ENCODE results near the gene MAP3K5. TPM values are rescaled to one million over a fixed set of nuclear protein-coding genes. Genes with fewer than 3 reads are reported as not detected.

Gene MAP3K5
- total RNA-seq, 1 experiment from 2014 or later = 2.1 TPM

GRCh38 chr6:136643850-136644596, 148.3 kb downstream of the MAP3K5 start:
- Mint-ChIP-seq H3K4me3 (ENCODE audit: unreplicated experiment) (no peak overlapping the region), H3K4me1 (ENCODE audit: low read depth, unreplicated experiment) (no peaks in the 10 kb centered on the region), H3K27me3 (ENCODE audit: insufficient read depth, unreplicated experiment) (no peaks in the 10 kb centered on the region), H3K9me3 (ENCODE audit: unreplicated experiment) (no peaks in the 10 kb centered on the region), H3K36me3 (ENCODE audit: insufficient read depth, unreplicated experiment) (no peaks in the 10 kb centered on the region), H3K27ac (ENCODE audit: unreplicated experiment) (no peak overlapping the region)
- BruUV-seq (replicated peaks) = no TSS peak
- TF ChIP-seq CTCF (IDR thresholded peaks at IDR 0.05; ENCODE audit: insufficient read depth in 1 of 2, low read depth in 1 of 2, low read length in 1 of 2, severe bottlenecking in 1 of 2, unreplicated experiment in 1 of 2) = peak; percentile 85 to 93
- Histone ChIP-seq H3K4me3 (ENCODE audit: low read depth, low read length) (no peak overlapping the region), H3K27me3 (replicated peaks; ENCODE audit: control insufficient read depth, insufficient read depth, low read length) (no peaks in the 10 kb centered on the region), H3K4me1 (peaks cover 5% of the 10 kb centered on the region; the same call in 1 of the 2 replicates), H3K9me3 (no peaks in the 10 kb centered on the region), H3K36me3 (ENCODE audit: control insufficient read depth, insufficient read depth, low read length) (no peaks in the 10 kb centered on the region)
- DNase-seq = peak; percentile 83 to 87
- ChIA-PET CTCF (interaction anchor here (0.5 to 3.6 kb wide), 11 partner anchors 12 to 278 kb away, joined by 3 to 188 read pairs (median 4); partner anchors contain the start of genes MAP3K5 and SLC35D3), POLR2A (interaction anchor here (1.0 to 1.4 kb wide), 2 partner anchors 15 to 148 kb away, joined by 3 to 8 read pairs; partner anchors contain the start of gene MAP3K5)
- intact Hi-C loops (cut with micrococcal nuclease; ENCODE audit: unreplicated experiment) = loop anchor here (1.0 kb wide), 3 partner anchors 149 to 283 kb away; no protein-coding TSS in a partner anchor

- Histone ChIP-seq H3K27me3 (replicated peaks; ENCODE audit: control insufficient read depth, insufficient read depth, low read length) (no peaks in the 10 kb centered on the region), H3K9me3 (no peaks in the 10 kb centered on the region), H3K36me3 (ENCODE audit: control insufficient read depth, insufficient read depth, low read length) (no peaks in the 10 kb centered on the region), H3K4me3 (ENCODE audit: low read depth, low read length) (no peak overlapping the region), H3K4me1 (peaks cover 5% of the 10 kb centered on the region; the same call in 1 of the 2 replicates)
- Mint-ChIP-seq H3K4me3 (ENCODE audit: unreplicated experiment) (no peak overlapping the region), H3K27me3 (ENCODE audit: insufficient read depth, unreplicated experiment) (no peaks in the 10 kb centered on the region), H3K27ac (ENCODE audit: unreplicated experiment) (no peak overlapping the region), H3K9me3 (ENCODE audit: unreplicated experiment) (no peaks in the 10 kb centered on the region), H3K4me1 (ENCODE audit: low read depth, unreplicated experiment) (no peaks in the 10 kb centered on the region), H3K36me3 (ENCODE audit: insufficient read depth, unreplicated experiment) (no peaks in the 10 kb centered on the region)
- BruUV-seq (replicated peaks) = no TSS peak
- ChIA-PET POLR2A (no interaction called here), CTCF (interaction anchor here (0.6 kb wide), 1 partner anchor 150 kb away, joined by 5 read pairs; the partner anchor contains the start of gene MAP3K5)
- no peak for DNase-seq
- intact Hi-C loops (cut with micrococcal nuclease; ENCODE audit: unreplicated experiment) = no loop called here
- TF ChIP-seq CTCF (IDR thresholded peaks at IDR 0.05; ENCODE audit: insufficient read depth in 1 of 2, low read depth in 1 of 2, low read length in 1 of 2, severe bottlenecking in 1 of 2, unreplicated experiment in 1 of 2) = no peak
Measured at GRCh38 chr6:136641873-136642465, 150.3 kb downstream of the MAP3K5 start.

- no peaks in the 10 kb centered on the region for H3K9me3 Mint-ChIP-seq (ENCODE audit: unreplicated experiment)
- POLR2A ChIA-PET = interaction anchor here (0.9 kb wide), 1 partner anchor 151 kb away, joined by 3 read pairs; the partner anchor contains the start of gene MAP3K5
Measured at GRCh38 chr6:136641166-136641565, 151.1 kb downstream of the MAP3K5 start.

More at GRCh38 chr6:136641166-136641565, 151.1 kb downstream of the MAP3K5 start:
- Histone ChIP-seq H3K4me3 (ENCODE audit: low read depth, low read length) (no peak overlapping the region), H3K36me3 (ENCODE audit: control insufficient read depth, insufficient read depth, low read length) (no peaks in the 10 kb centered on the region), H3K9me3 (no peaks in the 10 kb centered on the region), H3K27me3 (replicated peaks; ENCODE audit: control insufficient read depth, insufficient read depth, low read length) (no peaks in the 10 kb centered on the region), H3K4me1 (peaks cover 5% of the 10 kb centered on the region; the same call in 1 of the 2 replicates)
- Mint-ChIP-seq H3K27ac (ENCODE audit: unreplicated experiment) (no peak overlapping the region), H3K4me1 (ENCODE audit: low read depth, unreplicated experiment) (no peaks in the 10 kb centered on the region), H3K27me3 (ENCODE audit: insufficient read depth, unreplicated experiment) (no peaks in the 10 kb centered on the region), H3K36me3 (ENCODE audit: insufficient read depth, unreplicated experiment) (no peaks in the 10 kb centered on the region), H3K4me3 (ENCODE audit: unreplicated experiment) (no peak overlapping the region)
- intact Hi-C loops (cut with micrococcal nuclease; ENCODE audit: unreplicated experiment) = no loop called here
- no peak for TF ChIP-seq CTCF (IDR thresholded peaks at IDR 0.05; ENCODE audit: insufficient read depth in 1 of 2, low read depth in 1 of 2, low read length in 1 of 2, severe bottlenecking in 1 of 2, unreplicated experiment in 1 of 2)
- DNase-seq = no peak
- BruUV-seq (replicated peaks) = no TSS peak
- CTCF ChIA-PET = interaction anchor here (1.0 kb wide), 1 partner anchor 151 kb away, joined by 7 read pairs; the partner anchor contains the start of gene MAP3K5
